ENCODE data around the gene PRSS16.

GRCh38 chr6:27205375-27206278 is 41.9 kb upstream of the PRSS16 start:
- no peak for TF ChIP-seq POLR2AphosphoS5 (IDR thresholded peaks at IDR 0.05; ENCODE audit: low read depth)
- TF ChIP-seq, protein P1, sequence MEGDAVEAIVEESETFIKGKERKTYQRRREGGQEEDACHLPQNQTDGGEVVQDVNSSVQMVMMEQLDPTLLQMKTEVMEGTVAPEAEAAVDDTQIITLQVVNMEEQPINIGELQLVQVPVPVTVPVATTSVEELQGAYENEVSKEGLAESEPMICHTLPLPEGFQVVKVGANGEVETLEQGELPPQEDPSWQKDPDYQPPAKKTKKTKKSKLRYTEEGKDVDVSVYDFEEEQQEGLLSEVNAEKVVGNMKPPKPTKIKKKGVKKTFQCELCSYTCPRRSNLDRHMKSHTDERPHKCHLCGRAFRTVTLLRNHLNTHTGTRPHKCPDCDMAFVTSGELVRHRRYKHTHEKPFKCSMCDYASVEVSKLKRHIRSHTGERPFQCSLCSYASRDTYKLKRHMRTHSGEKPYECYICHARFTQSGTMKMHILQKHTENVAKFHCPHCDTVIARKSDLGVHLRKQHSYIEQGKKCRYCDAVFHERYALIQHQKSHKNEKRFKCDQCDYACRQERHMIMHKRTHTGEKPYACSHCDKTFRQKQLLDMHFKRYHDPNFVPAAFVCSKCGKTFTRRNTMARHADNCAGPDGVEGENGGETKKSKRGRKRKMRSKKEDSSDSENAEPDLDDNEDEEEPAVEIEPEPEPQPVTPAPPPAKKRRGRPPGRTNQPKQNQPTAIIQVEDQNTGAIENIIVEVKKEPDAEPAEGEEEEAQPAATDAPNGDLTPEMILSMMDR (conservative IDR thresholded peaks at IDR 0.05; ENCODE audit: low read depth in 2 of 2), result no peak
